ENCODE results near the gene LAMB3. TPM values are rescaled to one million over a fixed set of nuclear protein-coding genes. Genes with fewer than 3 reads are reported as not detected.

LAMB3 gene
- polyA plus RNA-seq, 1 of the 3 experiments (the other 2 are of a cell fraction): 18.0 TPM

GRCh38 chr1:209618756-209619420 lies 33.3 kb downstream of the LAMB3 start:
- Histone ChIP-seq H3K9me2 (no peaks in the 10 kb centered on the region), H3K79me2 (ENCODE audit: insufficient read depth) (no peaks in the 10 kb centered on the region), H3K27me3 (ENCODE audit: insufficient read depth) (no peaks in the 10 kb centered on the region), H3F3A (replicated peaks; ENCODE audit: insufficient read depth) (no peaks in the 10 kb centered on the region), H2AFZ (ENCODE audit: low read depth) (no peak overlapping the region), H3K4me3 (ENCODE audit: low read depth in 2 of 2, low read length in 1 of 2) (no peak overlapping the region), H3K27ac (ENCODE audit: low read depth in 2 of 2, low read length in 1 of 2) (no peak overlapping the region), H3K9ac (no peak overlapping the region), H3K9me3 (no peaks in the 10 kb centered on the region), H4K20me1 (ENCODE audit: insufficient read depth) (no peaks in the 10 kb centered on the region), H3K4me2 (no peak overlapping the region), H3K36me3 (replicated peaks in 1 of 2; ENCODE audit: control insufficient read depth in 1 of 2, insufficient read depth in 2 of 2, low read length in 1 of 2) (peaks cover 5 to 19% of the 10 kb centered on the region in 2 experiments), H3K4me1 (ENCODE audit: control insufficient read depth in 1 of 2, insufficient read depth in 2 of 2, low read depth in 1 of 2, low read length in 1 of 2) (peaks cover 9 to 31% of the 10 kb centered on the region in 2 experiments; a peak in 2 of 4 replicates)
- WGBS (ENCODE audit: low lambda C conversion rate): 65% methylated on average over 4 of the region's 6 CpGs
- POLR2A ChIA-PET: no interaction called here
- TF ChIP-seq NFIC (IDR thresholded peaks at IDR 0.05; ENCODE audit: borderline replicate concordance) (0 out of 2 replicates have a peak, but pooled peaks have one; percentile 33), RCOR1 (IDR thresholded peaks at IDR 0.05; ENCODE audit: low read length) (no peak), MXI1 (IDR thresholded peaks at IDR 0.05; ENCODE audit: low read depth, low read length) (no peak), USF2 (IDR thresholded peaks at IDR 0.05; ENCODE audit: borderline replicate concordance, low read depth, low read length) (no peak), NRF1 (IDR thresholded peaks at IDR 0.05; ENCODE audit: low read depth, low read length) (no peak), CTCF (IDR thresholded peaks at IDR 0.05) (no peak), TCF12 (IDR thresholded peaks at IDR 0.05) (peak; percentile 29; the same call in 1 of the 2 replicates), TAF1 (IDR thresholded peaks at IDR 0.05; ENCODE audit: borderline replicate concordance, low read depth, low read length) (no peak), ZBTB33 (IDR thresholded peaks at IDR 0.05; ENCODE audit: borderline replicate concordance, low read depth) (no peak)
- CTCF ChIA-PET: interaction anchor here (0.6 to 6.9 kb wide), 13 partner anchors 9 to 663 kb away, joined by 3 to 43 read pairs (median 5); no protein-coding TSS in a partner anchor
- DNase-seq: peak; percentile 53

- POLR2A ChIA-PET: no interaction called here
- 83% methylated on average over 7 of the region's 11 CpGs for WGBS (ENCODE audit: low lambda C conversion rate)
- CTCF ChIA-PET: interaction anchor here (1.0 to 6.9 kb wide), 6 partner anchors 10 to 75 kb away, joined by 5 to 43 read pairs (median 10); no protein-coding TSS in a partner anchor
- Histone ChIP-seq H3K27ac (ENCODE audit: low read depth in 2 of 2, low read length in 1 of 2) (no peak overlapping the region), H3K79me2 (ENCODE audit: insufficient read depth) (no peaks in the 10 kb centered on the region), H2AFZ (ENCODE audit: low read depth) (no peak overlapping the region), H3K9me2 (no peaks in the 10 kb centered on the region), H3K9me3 (no peaks in the 10 kb centered on the region), H3K9ac (no peak overlapping the region), H3K4me2 (no peak overlapping the region), H3K27me3 (ENCODE audit: insufficient read depth) (no peaks in the 10 kb centered on the region), H4K20me1 (ENCODE audit: insufficient read depth) (no peaks in the 10 kb centered on the region), H3K4me1 (ENCODE audit: control insufficient read depth in 1 of 2, insufficient read depth in 2 of 2, low read depth in 1 of 2, low read length in 1 of 2) (peaks cover 9 to 30% of the 10 kb centered on the region in 2 experiments; a peak in 2 of 4 replicates), H3K4me3 (ENCODE audit: low read depth in 2 of 2, low read length in 1 of 2) (no peak overlapping the region), H3K36me3 (replicated peaks in 1 of 2; ENCODE audit: control insufficient read depth in 1 of 2, insufficient read depth in 2 of 2, low read length in 1 of 2) (peaks cover 5 to 19% of the 10 kb centered on the region in 2 experiments), H3F3A (replicated peaks; ENCODE audit: insufficient read depth) (no peaks in the 10 kb centered on the region)
- DNase-seq: no peak
- TF ChIP-seq PBX3 (IDR thresholded peaks at IDR 0.05): no peak
- no peak for TF ChIP-seq EZH2phosphoT487 (IDR thresholded peaks at IDR 0.05; ENCODE audit: borderline replicate concordance, low read depth)
- TF ChIP-seq USF2 (IDR thresholded peaks at IDR 0.05; ENCODE audit: borderline replicate concordance, low read depth, low read length): no peak
- no peak for TF ChIP-seq ZBTB33 (IDR thresholded peaks at IDR 0.05; ENCODE audit: borderline replicate concordance, low read depth)
- TF ChIP-seq USF1 (IDR thresholded peaks at IDR 0.05; ENCODE audit: borderline replicate concordance, low read depth): no peak
- no peak for TF ChIP-seq TCF12 (IDR thresholded peaks at IDR 0.05)
- TF ChIP-seq CHD2 (IDR thresholded peaks at IDR 0.05; ENCODE audit: low read length, partially characterized antibody): no peak
- TF ChIP-seq MXI1 (IDR thresholded peaks at IDR 0.05; ENCODE audit: low read depth, low read length): no peak
- TF ChIP-seq EP300 (IDR thresholded peaks at IDR 0.05; ENCODE audit: borderline replicate concordance in 1 of 2, low read depth in 1 of 2, low read length in 1 of 2): no peak
Observed at GRCh38 chr1:209618291-209618690, 33.9 kb downstream of the LAMB3 start.
